Measurements from ENCODE around the gene STRN3.
"Not testable (repeated sequence)": the region's sequence is repeated elsewhere in the genome, so short reads cannot be mapped to it uniquely, and the experiment has no call there.

Gene STRN3

DNA sequence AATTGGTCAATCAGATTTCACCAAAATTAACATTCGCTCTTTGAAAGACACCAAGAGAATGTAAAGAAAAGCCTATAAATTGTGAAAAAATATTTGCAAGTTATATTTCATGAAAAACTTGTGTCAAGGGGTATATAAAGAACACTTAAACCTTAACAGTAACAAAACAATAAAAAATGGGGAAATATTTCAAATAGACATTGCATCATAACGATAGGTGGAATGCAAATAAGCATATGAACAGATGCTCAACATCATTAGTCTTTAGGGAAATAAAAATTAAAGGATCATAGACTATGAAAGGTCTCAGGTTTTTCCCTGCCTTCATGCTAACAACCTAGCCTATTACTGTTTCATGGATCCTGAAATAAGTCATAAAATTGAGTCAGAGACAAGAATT lies 87.6 kb downstream of the STRN3 start:
- Histone ChIP-seq H3K4me3 (no peak overlapping the region), H3K27ac (no peak overlapping the region)

GRCh38 chr14:30935445-30935844 lies 90.7 kb downstream of the STRN3 start:
- Histone ChIP-seq H3K27ac (no peak overlapping the region), H3K4me3 (no peak overlapping the region)

DNA sequence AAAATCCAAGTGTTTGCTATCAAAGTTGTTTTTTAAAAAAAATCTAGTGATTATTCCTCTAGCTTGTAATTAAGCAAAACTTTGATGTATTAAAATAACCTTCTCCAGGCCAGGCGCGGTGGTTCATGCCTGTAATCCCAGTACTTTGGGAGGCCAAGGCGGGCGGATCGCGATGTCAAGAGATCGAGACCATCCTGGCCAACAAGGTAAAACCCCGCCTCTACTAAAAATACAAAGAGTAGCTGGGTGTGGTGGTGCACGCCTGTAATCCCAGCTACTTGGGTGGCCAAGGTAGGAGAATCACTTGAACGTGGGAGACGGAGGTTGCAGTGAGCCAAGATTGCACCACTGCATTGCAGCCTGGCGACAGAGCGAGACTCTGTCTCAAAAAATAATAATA lies 92.2 kb downstream of the STRN3 start:
- H3K27ac ChIP-seq, H3K4me3 ChIP-seq: not testable (repeated sequence)

GRCh38 chr14:30928462-30928861 lies 97.7 kb downstream of the STRN3 start:
- H3K4me3 ChIP-seq: no peak overlapping the region
- H3K27ac ChIP-seq: no peak overlapping the region

DNA sequence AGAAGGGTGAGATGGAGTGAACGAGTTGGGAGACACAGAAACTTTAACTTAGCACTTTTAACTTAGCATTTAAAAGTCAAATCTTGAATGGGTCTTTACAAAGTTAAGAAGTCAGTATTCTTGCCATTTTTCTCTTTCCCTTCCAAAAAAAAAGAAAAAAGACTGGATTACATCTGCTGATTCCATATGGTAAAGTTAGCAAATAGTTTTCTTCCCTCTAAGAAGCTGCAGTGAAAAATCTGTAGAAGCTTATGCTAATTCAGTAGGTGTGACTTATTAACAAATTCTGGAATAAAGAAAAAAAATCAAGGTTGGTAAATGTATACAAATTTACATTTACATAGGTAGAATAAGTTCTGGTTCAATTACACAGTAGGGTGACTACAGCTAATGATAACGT lies 100.9 kb downstream of the STRN3 start:
- H3K4me3 ChIP-seq: no peak overlapping the region
- H3K27ac ChIP-seq: no peak overlapping the region

DNA sequence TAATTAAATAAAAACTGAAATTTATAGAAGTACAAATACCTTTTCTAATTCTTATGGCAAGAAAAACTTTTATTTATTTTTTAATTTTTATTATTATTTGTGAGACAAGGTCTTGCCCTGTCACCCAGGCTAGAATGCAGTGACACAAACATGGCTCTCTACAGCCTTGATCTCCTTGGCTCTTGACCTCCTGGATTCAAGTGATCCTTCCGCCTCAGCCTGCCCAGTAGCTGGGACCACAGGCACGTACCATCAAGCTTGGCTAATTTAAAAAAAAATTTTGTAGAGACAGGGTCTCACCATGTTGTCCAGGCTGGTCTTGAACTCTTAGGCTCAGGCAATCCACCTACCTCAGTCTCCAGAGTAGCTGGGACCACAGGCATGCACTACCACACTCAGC lies 104.4 kb downstream of the STRN3 start:
- H3K27ac ChIP-seq: no peak overlapping the region

GRCh38 chr14:30921305-30921704 lies 104.9 kb downstream of the STRN3 start:
- no peak overlapping the region for H3K27ac ChIP-seq
- H3K4me3 ChIP-seq: no peak overlapping the region

More for the DNA sequence above, 104.4 kb downstream of the STRN3 start:
- H3K4me3 ChIP-seq: no peak overlapping the region

DNA sequence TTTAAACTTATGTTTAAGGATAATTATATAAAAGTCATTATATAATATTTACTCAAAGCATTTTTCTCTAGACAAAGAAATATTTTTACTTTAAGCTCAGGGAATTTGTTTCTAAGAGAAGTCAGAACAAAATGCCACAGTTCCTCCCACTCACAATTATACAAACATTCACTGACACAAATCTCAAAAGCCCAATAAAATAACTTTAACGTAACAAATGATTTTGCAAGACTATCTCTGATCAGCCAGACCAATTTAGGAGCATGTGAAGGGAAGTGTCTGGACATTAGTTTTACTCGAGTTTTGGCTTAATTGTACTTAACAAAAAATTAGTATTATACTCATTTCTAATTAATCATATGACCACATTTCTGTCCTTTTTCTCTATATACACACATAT lies 110.6 kb downstream of the STRN3 start:
- no peak overlapping the region for H3K4me3 ChIP-seq
- no peak overlapping the region for H3K27ac ChIP-seq

- Histone ChIP-seq H3K27ac (no peak overlapping the region), H3K4me3 (no peak overlapping the region)
These were observed 111.4 kb downstream of the STRN3 start for GRCh38 chr14:30914812-30915211.

DNA sequence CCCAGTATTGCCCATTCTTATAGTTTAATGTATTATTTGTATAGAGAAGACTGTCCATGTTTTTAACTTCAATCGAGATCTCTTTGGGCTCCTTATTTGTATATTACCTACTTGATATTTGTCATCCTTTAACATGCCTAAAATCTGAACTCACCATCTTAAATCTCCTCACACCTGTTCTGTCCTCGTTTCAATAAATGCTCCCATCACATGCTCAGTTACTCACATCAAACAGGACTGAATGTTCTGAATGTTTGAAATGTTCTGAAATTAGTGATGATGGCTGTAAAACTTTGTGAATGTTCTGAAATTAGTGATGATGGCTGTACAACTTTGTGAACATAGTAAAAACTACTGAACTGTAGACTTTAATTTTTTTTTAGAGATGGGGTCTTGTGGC lies 117.4 kb downstream of the STRN3 start:
- H3K27ac ChIP-seq: no peak overlapping the region

GRCh38 chr14:30907659-30908057 lies 118.5 kb downstream of the STRN3 start:
- Histone ChIP-seq H3K27ac (no peak overlapping the region), H3K4me3 (no peak overlapping the region)

More for the DNA sequence above, 117.4 kb downstream of the STRN3 start:
- H3K4me3 ChIP-seq: no peak overlapping the region

GRCh38 chr14:30906752-30907658 lies 119.2 kb downstream of the STRN3 start:
- H3K4me3 ChIP-seq: no peak overlapping the region
- no peak overlapping the region for H3K27ac ChIP-seq

DNA sequence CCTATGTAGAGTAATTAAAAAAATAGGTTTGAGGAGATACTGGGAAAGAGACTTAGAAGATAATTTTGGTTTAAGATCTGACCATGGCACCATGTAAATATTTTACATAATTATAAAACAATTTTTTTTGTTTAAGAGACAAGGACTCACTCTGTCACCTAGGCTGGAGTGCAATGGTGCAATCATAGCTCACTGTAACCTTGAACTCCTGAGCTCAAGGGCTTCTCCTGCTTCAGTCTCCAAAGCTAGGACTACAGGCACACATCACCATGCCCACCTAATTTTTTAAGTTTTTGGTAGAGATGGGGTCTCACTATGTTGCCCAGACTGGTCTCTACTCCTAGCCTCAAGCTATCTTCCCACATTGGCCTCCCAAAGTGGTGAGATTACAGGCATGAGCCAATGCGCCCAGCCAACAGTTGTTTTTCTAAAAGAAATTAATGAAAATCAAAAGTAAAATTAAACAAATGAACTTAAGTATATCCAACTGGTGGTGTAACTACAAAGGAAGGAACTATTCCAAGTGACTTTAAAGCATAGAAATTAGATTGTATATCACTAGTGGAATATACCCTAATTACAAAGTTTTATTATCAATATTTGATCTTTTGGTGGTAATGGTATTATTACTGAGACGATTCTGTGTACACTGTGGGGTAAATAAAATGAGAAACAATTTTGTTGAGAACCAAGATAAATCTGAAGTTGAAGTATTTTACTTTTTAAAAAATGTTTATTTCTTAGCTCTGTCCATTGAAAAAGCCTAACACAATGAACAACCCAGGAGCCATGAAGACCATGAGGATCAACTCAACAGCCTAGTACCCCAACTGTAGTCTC lies 122.7 kb downstream of the STRN3 start:
- Histone ChIP-seq H3K27ac (no peak overlapping the region), H3K4me3 (no peak overlapping the region)

DNA sequence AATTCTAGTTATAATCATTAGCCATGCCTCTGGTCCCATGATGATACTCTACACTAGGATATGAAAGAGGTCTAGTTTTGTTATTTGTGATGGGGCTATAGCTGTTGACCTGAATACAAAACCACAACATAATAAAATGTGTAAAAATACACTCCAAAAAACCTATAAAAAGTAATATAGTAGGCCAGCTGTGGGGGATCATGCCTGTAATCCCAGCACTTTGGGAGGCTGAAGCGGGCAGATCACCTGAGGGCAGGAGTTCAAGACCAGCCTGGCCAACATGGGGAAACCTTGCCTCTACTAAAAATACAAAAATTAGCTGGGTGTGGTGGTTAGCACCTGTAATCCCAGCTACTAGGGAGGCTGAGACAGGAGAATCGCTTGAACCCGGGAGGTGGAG lies 129.1 kb downstream of the STRN3 start:
- H3K4me3 ChIP-seq, H3K27ac ChIP-seq: not testable (repeated sequence)

DNA sequence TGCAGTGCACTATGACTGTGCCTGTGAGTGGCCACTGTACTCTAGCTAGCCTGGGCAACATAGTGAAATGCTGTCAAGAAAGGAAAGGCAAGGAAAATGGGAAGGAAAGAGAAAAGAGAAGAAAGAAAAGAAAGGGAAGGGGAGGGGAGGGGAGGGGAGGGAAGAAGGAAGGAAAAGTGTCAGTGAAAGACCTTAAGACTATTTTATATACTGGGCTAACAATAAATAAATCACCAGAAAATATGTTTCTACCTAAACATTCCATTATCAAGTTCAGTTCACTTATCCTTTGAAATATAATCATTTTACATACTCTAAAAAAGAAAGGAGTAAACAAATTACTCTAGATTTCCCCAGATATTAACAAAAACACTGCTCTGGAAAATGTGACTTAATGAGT lies 129.7 kb downstream of the STRN3 start:
- Histone ChIP-seq H3K27ac (no peak overlapping the region), H3K4me3 (no peak overlapping the region)

DNA sequence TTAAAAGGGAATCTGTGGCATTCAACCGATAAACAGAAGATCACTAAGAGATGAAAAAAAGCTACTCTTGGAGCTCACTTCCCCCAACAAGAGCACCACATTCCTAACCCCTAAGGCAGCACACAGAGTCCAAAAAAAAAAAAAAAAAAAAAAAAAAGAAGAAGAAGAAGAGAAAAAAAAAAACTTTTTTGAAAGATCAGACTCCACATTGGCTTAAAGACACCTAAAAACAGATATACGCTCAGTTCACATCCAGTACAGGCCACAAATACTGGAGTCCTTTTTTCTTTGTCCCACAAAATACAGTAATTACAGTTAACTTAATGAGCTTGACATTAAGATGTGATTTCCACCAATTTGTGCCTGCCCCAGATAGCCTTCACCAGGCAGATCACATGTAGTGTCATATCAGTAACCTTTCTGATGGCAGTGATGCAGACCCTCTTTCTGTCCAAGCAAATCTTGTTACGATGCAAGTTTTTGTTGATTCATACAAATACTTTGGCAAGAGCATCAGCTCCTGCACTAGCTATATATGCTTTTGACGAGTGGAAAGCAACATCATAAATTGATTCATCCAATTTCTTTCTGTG lies 131.2 kb downstream of the STRN3 start:
- Histone ChIP-seq H3K27ac (no peak overlapping the region), H3K4me3 (no peak overlapping the region)

- Histone ChIP-seq H3K27ac (no peak overlapping the region), H3K4me3 (no peak overlapping the region)
These were observed 132.4 kb downstream of the STRN3 start for GRCh38 chr14:30893819-30894218.

- Histone ChIP-seq H3K4me3 (no peak overlapping the region), H3K27ac (no peak overlapping the region)
These were observed 137.0 kb downstream of the STRN3 start for GRCh38 chr14:30889244-30889594.

DNA sequence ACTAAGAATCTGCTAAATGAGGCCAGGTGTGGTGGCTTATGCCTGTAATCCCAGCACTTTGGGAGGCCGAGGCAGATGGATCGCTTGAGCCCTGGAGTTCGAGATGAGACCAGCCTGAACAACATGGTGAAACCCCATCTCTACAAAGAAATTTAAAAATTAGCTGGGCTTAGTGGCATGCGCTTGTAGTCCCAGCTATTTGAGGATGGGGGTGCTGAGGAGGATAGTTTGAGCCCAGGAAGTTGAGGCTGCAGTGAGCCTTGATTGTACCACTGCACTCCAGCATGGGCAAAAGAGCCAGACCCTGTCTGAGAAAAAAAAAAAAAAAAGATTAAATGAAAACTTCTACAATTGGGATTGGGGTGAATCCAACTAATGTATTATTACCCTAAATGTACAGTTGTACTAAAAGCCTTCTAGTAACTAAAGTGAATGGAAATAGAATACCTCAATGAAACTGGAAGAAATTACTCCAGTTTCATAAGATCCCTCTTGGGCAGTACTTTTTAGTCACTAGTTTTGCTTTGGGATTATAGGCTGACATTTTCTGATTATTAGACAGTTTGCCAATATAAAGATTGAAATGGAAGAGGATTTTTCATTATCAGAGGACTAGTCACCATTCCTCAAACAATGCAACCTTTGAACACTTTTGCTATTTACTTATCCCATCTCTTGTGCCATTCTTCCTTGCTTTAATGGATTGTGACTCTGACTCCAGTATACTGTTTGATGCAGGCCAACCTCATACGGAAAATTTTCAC lies 137.5 kb downstream of the STRN3 start:
- Histone ChIP-seq H3K4me3 (no peak overlapping the region), H3K27ac (no peak overlapping the region)
